A549 (cell line): Measurements from ENCODE around the gene OR4D2.

Experiments used
- CBX2 ChIP-seq: fragments of 200-600 bp; sonication (generic); IDR thresholded peaks from 2 replicates; pipeline ENCODE4 v1.6.1; 2016; ENCODE audit warnings: low read depth, mild to moderate bottlenecking, borderline replicate concordance
- CTCF ChIP-seq: fragments of >200 bp; sonication (Bioruptor Twin); formaldehyde crosslinking; IDR thresholded peaks from 3 replicates; pipeline ENCODE4 v1.5.1; 2016
- EHMT2 ChIP-seq: fragments of 200-600 bp; sonication (generic); IDR thresholded peaks from 2 replicates; pipeline ENCODE4 v1.6.1; 2016; ENCODE audit warnings: antibody characterized with exemption, low read depth, mild to moderate bottlenecking, moderate library complexity
- ESRRA ChIP-seq: fragments of 150-350 bp; IDR thresholded peaks from 2 replicates; pipeline ENCODE4 v1.6.1; 2014; ENCODE audit warnings: mild to moderate bottlenecking, low read length, borderline replicate concordance
- HDAC2 ChIP-seq: fragments of 200-600 bp; sonication (generic); IDR thresholded peaks from 2 replicates; pipeline ENCODE4 v1.6.1; 2016
- MAFK ChIP-seq: fragments of 450-650 bp; IDR thresholded peaks from 2 replicates; pipeline ENCODE4 v1.6.1; 2014; ENCODE audit not compliant: partially characterized antibody
- MYC ChIP-seq: IDR thresholded peaks from 2 replicates; pipeline ENCODE4 v1.6.1; 2012; ENCODE audit warnings: mild to moderate bottlenecking, inconsistent platforms, low read length, improper control_type of control experiment, borderline replicate concordance
- NR3C1 ChIP-seq: fragments of >200 bp; sonication (Bioruptor Twin); formaldehyde crosslinking; IDR thresholded peaks from 3 replicates; pipeline ENCODE4 v1.6.1; 2017
- POLR2A ChIP-seq: IDR thresholded peaks from 2 replicates; pipeline ENCODE4 v1.6.1; 2012; ENCODE audit warnings: mild to moderate bottlenecking, low read length
- RAD21 ChIP-seq, 2 experiments: fragments of >200 bp in 1 of 2; sonication (Bioruptor Twin) in 1 of 2; formaldehyde crosslinking in 1 of 2; IDR thresholded peaks in 1 of 2; conservative IDR thresholded peaks in 1 of 2; 2 replicates in 1 of 2; 3 replicates in 1 of 2; pipeline ENCODE4 v1.6.1; 2012 to 2018; ENCODE audit warnings: inconsistent platforms in 1 of 2
- USF2 ChIP-seq: fragments of 450-650 bp; IDR thresholded peaks from 2 replicates; pipeline ENCODE4 v1.6.1; 2014; ENCODE audit warnings: antibody characterized with exemption
- TF ChIP-seq, protein P1 (sequence below): IDR thresholded peaks from 2 replicates; pipeline ENCODE4 v1.6.1; 2012
- TF ChIP-seq, protein P2 (sequence below): fragments of >200 bp; sonication (Bioruptor Twin); formaldehyde crosslinking; IDR thresholded peaks from 2 replicates; pipeline ENCODE4 v1.6.1; 2016

GRCh38 chr17:58191241-58191896 is 24.6 kb downstream of the OR4D2 start:
- no peak for TF ChIP-seq CTCF
- TF ChIP-seq NR3C1: no peak
- TF ChIP-seq ESRRA: no peak
- no peak for TF ChIP-seq MYC
- TF ChIP-seq, protein P1, sequence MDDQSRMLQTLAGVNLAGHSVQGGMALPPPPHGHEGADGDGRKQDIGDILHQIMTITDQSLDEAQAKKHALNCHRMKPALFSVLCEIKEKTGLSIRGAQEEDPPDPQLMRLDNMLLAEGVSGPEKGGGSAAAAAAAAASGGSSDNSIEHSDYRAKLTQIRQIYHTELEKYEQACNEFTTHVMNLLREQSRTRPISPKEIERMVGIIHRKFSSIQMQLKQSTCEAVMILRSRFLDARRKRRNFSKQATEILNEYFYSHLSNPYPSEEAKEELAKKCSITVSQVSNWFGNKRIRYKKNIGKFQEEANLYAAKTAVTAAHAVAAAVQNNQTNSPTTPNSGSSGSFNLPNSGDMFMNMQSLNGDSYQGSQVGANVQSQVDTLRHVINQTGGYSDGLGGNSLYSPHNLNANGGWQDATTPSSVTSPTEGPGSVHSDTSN: no peak
- TF ChIP-seq, protein P2, sequence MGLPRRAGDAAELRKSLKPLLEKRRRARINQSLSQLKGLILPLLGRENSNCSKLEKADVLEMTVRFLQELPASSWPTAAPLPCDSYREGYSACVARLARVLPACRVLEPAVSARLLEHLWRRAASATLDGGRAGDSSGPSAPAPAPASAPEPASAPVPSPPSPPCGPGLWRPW: no peak
- no peak for TF ChIP-seq POLR2A
- TF ChIP-seq EHMT2: no peak
- no peak for TF ChIP-seq RAD21 (conservative IDR thresholded peaks at IDR 0.05 in 1 of 2, IDR thresholded peaks at IDR 0.05 in 1 of 2)
- no peak for TF ChIP-seq MAFK
- TF ChIP-seq HDAC2: no peak
- TF ChIP-seq USF2: no peak
- no peak for TF ChIP-seq CBX2
